Measurements from ENCODE around the gene ARHGAP18. TPM values are rescaled to one million over a fixed set of nuclear protein-coding genes. Genes with fewer than 3 reads are reported as not detected.

Gene ARHGAP18
- total and polyA plus RNA-seq, 2 of the 13 experiments (the other 11 are each of a cell fraction or from before 2014, with no cell fraction given) = 58.2 to 115 TPM

DNA sequence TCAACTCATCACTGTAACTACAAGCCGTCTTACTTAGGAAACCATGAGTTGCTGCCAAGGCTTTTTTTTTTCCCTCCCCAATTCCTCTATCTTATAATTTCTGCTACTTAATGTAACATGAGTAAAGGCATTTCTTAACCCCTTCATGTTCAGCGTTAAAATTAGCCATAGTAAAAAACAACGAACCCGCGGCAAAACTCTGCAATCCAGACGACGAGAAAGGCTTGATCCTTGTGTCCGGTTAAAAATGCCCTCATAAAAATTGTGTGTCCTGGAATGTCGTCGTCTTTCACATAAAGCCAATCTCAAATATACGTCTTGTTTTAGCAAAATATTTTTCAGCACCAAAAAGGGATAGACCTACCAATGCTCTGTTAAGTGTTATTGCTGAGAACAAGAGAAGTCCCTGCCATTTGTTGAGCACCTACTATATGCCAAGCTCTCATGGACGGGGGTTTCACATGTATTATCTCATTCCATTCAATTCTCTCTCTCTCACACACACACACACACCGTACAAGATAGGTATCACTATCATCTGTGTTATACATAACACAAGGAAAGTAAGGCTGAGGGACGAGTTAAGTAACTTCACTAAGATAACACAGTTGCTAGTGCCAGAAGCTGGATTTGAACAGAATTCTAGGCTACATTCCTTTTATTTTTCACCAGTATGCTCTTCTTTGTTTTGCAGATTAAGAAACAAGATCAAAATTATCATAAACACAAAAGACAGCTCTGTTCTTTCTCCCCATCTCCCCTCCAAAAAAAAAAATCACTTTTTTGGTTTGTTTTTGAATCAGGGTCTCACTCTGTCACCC, 683 bp upstream of the ARHGAP18 start (continued):
- TF ChIP-seq, protein P1, sequence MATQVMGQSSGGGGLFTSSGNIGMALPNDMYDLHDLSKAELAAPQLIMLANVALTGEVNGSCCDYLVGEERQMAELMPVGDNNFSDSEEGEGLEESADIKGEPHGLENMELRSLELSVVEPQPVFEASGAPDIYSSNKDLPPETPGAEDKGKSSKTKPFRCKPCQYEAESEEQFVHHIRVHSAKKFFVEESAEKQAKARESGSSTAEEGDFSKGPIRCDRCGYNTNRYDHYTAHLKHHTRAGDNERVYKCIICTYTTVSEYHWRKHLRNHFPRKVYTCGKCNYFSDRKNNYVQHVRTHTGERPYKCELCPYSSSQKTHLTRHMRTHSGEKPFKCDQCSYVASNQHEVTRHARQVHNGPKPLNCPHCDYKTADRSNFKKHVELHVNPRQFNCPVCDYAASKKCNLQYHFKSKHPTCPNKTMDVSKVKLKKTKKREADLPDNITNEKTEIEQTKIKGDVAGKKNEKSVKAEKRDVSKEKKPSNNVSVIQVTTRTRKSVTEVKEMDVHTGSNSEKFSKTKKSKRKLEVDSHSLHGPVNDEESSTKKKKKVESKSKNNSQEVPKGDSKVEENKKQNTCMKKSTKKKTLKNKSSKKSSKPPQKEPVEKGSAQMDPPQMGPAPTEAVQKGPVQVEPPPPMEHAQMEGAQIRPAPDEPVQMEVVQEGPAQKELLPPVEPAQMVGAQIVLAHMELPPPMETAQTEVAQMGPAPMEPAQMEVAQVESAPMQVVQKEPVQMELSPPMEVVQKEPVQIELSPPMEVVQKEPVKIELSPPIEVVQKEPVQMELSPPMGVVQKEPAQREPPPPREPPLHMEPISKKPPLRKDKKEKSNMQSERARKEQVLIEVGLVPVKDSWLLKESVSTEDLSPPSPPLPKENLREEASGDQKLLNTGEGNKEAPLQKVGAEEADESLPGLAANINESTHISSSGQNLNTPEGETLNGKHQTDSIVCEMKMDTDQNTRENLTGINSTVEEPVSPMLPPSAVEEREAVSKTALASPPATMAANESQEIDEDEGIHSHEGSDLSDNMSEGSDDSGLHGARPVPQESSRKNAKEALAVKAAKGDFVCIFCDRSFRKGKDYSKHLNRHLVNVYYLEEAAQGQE (IDR thresholded peaks at IDR 0.05; ENCODE audit: borderline replicate concordance in 1 of 2, low read depth in 1 of 2, low read length in 2 of 2) = no peak
- TF ChIP-seq CC2D1A (CRISPR knock-in tag; IDR thresholded peaks at IDR 0.05) (no peak), ZNF883 (CRISPR knock-in tag; IDR thresholded peaks at IDR 0.05; ENCODE audit: not compliant biosample characterization) (no peak), SP140L (CRISPR knock-in tag; IDR thresholded peaks at IDR 0.05; ENCODE audit: borderline replicate concordance) (no peak), SRSF1 (optimal IDR thresholded peaks at IDR 0.05; ENCODE audit: low read depth, low read length) (no peak), ZNF264 (CRISPR knock-in tag; IDR thresholded peaks at IDR 0.05) (no peak), NCOA5 (CRISPR knock-in tag; IDR thresholded peaks at IDR 0.05) (no peak), AGO1 (IDR thresholded peaks at IDR 0.05; ENCODE audit: low read depth, low read length, poor library complexity, severe bottlenecking) (no peak), ZNF709 (CRISPR knock-in tag; IDR thresholded peaks at IDR 0.05) (no peak), ZNF496 (CRISPR knock-in tag; IDR thresholded peaks at IDR 0.05; ENCODE audit: insufficient replicate concordance) (no peak), ZNF12 (CRISPR knock-in tag; IDR thresholded peaks at IDR 0.05) (no peak)
- TF ChIP-seq, protein P2, sequence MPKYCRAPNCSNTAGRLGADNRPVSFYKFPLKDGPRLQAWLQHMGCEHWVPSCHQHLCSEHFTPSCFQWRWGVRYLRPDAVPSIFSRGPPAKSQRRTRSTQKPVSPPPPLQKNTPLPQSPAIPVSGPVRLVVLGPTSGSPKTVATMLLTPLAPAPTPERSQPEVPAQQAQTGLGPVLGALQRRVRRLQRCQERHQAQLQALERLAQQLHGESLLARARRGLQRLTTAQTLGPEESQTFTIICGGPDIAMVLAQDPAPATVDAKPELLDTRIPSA (CRISPR knock-in tag; IDR thresholded peaks at IDR 0.05; ENCODE audit: borderline replicate concordance) = no peak
- TF ChIP-seq, protein P3, sequence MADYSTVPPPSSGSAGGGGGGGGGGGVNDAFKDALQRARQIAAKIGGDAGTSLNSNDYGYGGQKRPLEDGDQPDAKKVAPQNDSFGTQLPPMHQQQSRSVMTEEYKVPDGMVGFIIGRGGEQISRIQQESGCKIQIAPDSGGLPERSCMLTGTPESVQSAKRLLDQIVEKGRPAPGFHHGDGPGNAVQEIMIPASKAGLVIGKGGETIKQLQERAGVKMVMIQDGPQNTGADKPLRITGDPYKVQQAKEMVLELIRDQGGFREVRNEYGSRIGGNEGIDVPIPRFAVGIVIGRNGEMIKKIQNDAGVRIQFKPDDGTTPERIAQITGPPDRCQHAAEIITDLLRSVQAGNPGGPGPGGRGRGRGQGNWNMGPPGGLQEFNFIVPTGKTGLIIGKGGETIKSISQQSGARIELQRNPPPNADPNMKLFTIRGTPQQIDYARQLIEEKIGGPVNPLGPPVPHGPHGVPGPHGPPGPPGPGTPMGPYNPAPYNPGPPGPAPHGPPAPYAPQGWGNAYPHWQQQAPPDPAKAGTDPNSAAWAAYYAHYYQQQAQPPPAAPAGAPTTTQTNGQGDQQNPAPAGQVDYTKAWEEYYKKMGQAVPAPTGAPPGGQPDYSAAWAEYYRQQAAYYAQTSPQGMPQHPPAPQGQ (CRISPR knock-in tag; IDR thresholded peaks at IDR 0.05; ENCODE audit: borderline replicate concordance) = no peak
- TF ChIP-seq, protein P4, sequence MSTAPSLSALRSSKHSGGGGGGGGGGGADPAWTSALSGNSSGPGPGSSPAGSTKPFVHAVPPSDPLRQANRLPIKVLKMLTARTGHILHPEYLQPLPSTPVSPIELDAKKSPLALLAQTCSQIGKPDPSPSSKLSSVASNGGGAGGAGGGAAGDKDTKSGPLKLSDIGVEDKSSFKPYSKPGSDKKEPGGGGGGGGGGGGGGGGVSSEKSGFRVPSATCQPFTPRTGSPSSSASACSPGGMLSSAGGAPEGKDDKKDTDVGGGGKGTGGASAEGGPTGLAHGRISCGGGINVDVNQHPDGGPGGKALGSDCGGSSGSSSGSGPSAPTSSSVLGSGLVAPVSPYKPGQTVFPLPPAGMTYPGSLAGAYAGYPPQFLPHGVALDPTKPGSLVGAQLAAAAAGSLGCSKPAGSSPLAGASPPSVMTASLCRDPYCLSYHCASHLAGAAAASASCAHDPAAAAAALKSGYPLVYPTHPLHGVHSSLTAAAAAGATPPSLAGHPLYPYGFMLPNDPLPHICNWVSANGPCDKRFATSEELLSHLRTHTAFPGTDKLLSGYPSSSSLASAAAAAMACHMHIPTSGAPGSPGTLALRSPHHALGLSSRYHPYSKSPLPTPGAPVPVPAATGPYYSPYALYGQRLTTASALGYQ (CRISPR knock-in tag; IDR thresholded peaks at IDR 0.05) = 0 out of 2 replicates have a peak, but pooled peaks have one; percentile 0
- TF ChIP-seq, protein P5, sequence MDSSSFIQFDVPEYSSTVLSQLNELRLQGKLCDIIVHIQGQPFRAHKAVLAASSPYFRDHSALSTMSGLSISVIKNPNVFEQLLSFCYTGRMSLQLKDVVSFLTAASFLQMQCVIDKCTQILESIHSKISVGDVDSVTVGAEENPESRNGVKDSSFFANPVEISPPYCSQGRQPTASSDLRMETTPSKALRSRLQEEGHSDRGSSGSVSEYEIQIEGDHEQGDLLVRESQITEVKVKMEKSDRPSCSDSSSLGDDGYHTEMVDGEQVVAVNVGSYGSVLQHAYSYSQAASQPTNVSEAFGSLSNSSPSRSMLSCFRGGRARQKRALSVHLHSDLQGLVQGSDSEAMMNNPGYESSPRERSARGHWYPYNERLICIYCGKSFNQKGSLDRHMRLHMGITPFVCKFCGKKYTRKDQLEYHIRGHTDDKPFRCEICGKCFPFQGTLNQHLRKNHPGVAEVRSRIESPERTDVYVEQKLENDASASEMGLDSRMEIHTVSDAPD (CRISPR knock-in tag; IDR thresholded peaks at IDR 0.05) = 0 out of 2 replicates have a peak, but pooled peaks have one; percentile 23
